OCI-LY1 (cell line): ENCODE measurements around the gene COL21A1.

Experiments used
- H2AFZ ChIP-seq: fragments of 200-600 bp; sonication (generic), shearing (Covaris generic); 2 replicates; pipeline ENCODE4 v1.6.0; 2014; ENCODE audit warnings: antibody characterized with exemption, mild to moderate bottlenecking, low read length
- H3F3A ChIP-seq: fragments of 200-600 bp; sonication (generic), shearing (Covaris generic); 2 replicates; pipeline ENCODE4 v1.6.0; 2014; ENCODE audit warnings: mild to moderate bottlenecking, antibody characterized with exemption, low read length, moderate library complexity; ENCODE audit not compliant: insufficient read depth
- H3K27ac ChIP-seq: fragments of 200-600 bp; sonication (generic); 2 replicates; pipeline ENCODE4 v1.5.1; 2014; ENCODE audit warnings: low read length, mixed run types, mild to moderate bottlenecking, low read depth; ENCODE audit not compliant: poor library complexity, severe bottlenecking
- H3K27me3 ChIP-seq: fragments of 200-600 bp; sonication (generic); 2 replicates; pipeline ENCODE4 v1.6.0; 2014; ENCODE audit warnings: antibody characterized with exemption, mild to moderate bottlenecking, low read length, moderate library complexity; ENCODE audit not compliant: insufficient read depth
- H3K36me3 ChIP-seq: fragments of 200-600 bp; sonication (generic); 2 replicates; pipeline ENCODE4 v1.6.1; 2014; ENCODE audit warnings: mild to moderate bottlenecking, antibody characterized with exemption, low read length, moderate library complexity, mixed read lengths; ENCODE audit not compliant: insufficient read depth
- H3K4me1 ChIP-seq: fragments of 200-600 bp; sonication (generic); 2 replicates; pipeline ENCODE4 v1.5.1; 2014; ENCODE audit warnings: mild to moderate bottlenecking, low read length, moderate library complexity; ENCODE audit not compliant: insufficient read depth, severe bottlenecking
- H3K4me2 ChIP-seq: fragments of 200-600 bp; sonication (generic), shearing (Covaris generic); 2 replicates; pipeline ENCODE4 v1.6.1; 2014; ENCODE audit warnings: low read length
- H3K4me3 ChIP-seq: fragments of 200-600 bp; sonication (generic); 2 replicates; pipeline ENCODE4 v1.5.1; 2014; ENCODE audit warnings: low read length, low read depth, mild to moderate bottlenecking, mixed read lengths; ENCODE audit not compliant: poor library complexity, severe bottlenecking
- H3K79me2 ChIP-seq: fragments of 200-600 bp; shearing (Covaris generic); 2 replicates; pipeline ENCODE4 v1.6.1; 2016; ENCODE audit warnings: mixed run types, low read length, mixed read lengths; ENCODE audit not compliant: insufficient read depth
- H3K9ac ChIP-seq: fragments of 200-600 bp; sonication (generic), shearing (Covaris generic); 2 replicates; pipeline ENCODE4 v1.6.1; 2014; ENCODE audit warnings: mild to moderate bottlenecking, low read length, mixed read lengths
- H3K9me2 ChIP-seq: fragments of 200-600 bp; sonication (generic), shearing (Covaris generic); 2 replicates; pipeline ENCODE4 v1.6.1; 2014; ENCODE audit warnings: low read depth, mild to moderate bottlenecking, low read length, mixed read lengths
- H3K9me3 ChIP-seq: fragments of 200-600 bp; shearing (Covaris generic); 2 replicates; pipeline ENCODE4 v1.6.1; 2014; ENCODE audit warnings: low read length, mixed read lengths
- H4K20me1 ChIP-seq: fragments of 200-600 bp; sonication (generic), shearing (Covaris generic); 2 replicates; pipeline ENCODE4 v1.6.0; 2016; ENCODE audit warnings: mild to moderate bottlenecking, low read length; ENCODE audit not compliant: insufficient read depth
- EZH2 ChIP-seq: fragments of 200-600 bp; sonication (generic), shearing (Covaris generic); IDR thresholded peaks from 2 replicates; pipeline ENCODE4 v1.8.0; 2017; ENCODE audit warnings: borderline replicate concordance, mixed run types, mild to moderate bottlenecking, antibody characterized with exemption, low read length, moderate library complexity, mixed read lengths
- TF ChIP-seq, protein P1 (sequence below): fragments of 200-600 bp; sonication (generic), shearing (Covaris generic); IDR thresholded peaks from 2 replicates; pipeline ENCODE4 v1.5.1; 2017; ENCODE audit warnings: mild to moderate bottlenecking, antibody characterized with exemption, low read length, moderate library complexity, mixed read lengths

The COL21A1 gene

DNA sequence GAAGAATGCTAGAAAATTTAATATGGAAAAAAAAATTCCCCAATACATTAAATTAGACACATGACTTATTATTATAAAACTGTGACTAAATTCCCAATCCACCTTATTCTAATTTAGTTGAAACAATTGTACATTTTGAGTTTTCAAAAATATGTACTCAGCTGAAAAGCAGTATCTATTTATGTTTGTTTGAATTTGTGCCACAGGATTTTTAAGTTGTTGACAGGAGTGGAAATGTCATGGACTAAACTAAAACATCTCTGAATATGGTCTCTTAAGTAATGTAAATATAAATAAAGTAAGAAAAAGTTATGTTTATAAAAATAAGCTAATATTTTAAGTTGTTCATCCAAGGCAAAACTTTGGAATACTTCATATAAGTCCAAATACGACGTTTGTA lies 86.9 kb downstream of the COL21A1 start:
- Histone ChIP-seq H3F3A (no peaks in the 10 kb centered on the region), H3K9ac (no peak overlapping the region), H3K9me2 (no peaks in the 10 kb centered on the region), H3K36me3 (no peaks in the 10 kb centered on the region), H3K27me3 (no peaks in the 10 kb centered on the region), H3K9me3 (no peaks in the 10 kb centered on the region), H3K4me3 (no peak overlapping the region), H3K27ac (no peak overlapping the region), H4K20me1 (no peaks in the 10 kb centered on the region), H3K4me1 (no peaks in the 10 kb centered on the region), H3K79me2 (no peaks in the 10 kb centered on the region), H3K4me2 (no peak overlapping the region), H2AFZ (no peak overlapping the region)
- TF ChIP-seq, protein P1, sequence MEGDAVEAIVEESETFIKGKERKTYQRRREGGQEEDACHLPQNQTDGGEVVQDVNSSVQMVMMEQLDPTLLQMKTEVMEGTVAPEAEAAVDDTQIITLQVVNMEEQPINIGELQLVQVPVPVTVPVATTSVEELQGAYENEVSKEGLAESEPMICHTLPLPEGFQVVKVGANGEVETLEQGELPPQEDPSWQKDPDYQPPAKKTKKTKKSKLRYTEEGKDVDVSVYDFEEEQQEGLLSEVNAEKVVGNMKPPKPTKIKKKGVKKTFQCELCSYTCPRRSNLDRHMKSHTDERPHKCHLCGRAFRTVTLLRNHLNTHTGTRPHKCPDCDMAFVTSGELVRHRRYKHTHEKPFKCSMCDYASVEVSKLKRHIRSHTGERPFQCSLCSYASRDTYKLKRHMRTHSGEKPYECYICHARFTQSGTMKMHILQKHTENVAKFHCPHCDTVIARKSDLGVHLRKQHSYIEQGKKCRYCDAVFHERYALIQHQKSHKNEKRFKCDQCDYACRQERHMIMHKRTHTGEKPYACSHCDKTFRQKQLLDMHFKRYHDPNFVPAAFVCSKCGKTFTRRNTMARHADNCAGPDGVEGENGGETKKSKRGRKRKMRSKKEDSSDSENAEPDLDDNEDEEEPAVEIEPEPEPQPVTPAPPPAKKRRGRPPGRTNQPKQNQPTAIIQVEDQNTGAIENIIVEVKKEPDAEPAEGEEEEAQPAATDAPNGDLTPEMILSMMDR = no peak
- TF ChIP-seq EZH2 = no peak

DNA sequence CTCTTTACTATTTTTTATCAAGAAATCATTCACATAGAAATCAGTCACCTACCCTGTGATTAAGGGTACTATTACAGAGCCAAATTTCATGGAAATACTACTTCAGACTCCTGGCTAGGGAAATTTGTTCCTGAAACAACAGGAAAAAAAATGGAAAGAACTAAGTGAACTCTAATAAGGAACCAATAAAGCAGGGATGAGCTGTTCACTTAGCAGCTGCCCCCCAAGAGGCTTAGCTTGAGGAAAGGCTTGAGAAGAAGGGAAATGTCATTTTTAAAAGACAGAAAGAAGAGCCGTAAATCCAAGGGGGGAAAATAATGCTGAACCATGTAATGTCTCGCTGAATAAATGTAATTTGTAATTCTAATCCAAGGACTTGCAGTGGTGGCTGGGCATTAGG lies 88.8 kb downstream of the COL21A1 start:
- no peaks in the 10 kb centered on the region for H3F3A ChIP-seq
- no peak overlapping the region for H3K4me2 ChIP-seq
- H3K4me1 ChIP-seq = no peaks in the 10 kb centered on the region
- H3K36me3 ChIP-seq = no peaks in the 10 kb centered on the region
- no peak overlapping the region for H3K9ac ChIP-seq
- H3K9me2 ChIP-seq = no peaks in the 10 kb centered on the region
- TF ChIP-seq, protein P1 = no peak
- no peak for TF ChIP-seq EZH2
- no peaks in the 10 kb centered on the region for H3K79me2 ChIP-seq
- H3K27me3 ChIP-seq = no peaks in the 10 kb centered on the region
- H2AFZ ChIP-seq = no peak overlapping the region
- H3K4me3 ChIP-seq = no peak overlapping the region
- no peaks in the 10 kb centered on the region for H3K9me3 ChIP-seq
- no peaks in the 10 kb centered on the region for H4K20me1 ChIP-seq
- H3K27ac ChIP-seq = no peak overlapping the region

DNA sequence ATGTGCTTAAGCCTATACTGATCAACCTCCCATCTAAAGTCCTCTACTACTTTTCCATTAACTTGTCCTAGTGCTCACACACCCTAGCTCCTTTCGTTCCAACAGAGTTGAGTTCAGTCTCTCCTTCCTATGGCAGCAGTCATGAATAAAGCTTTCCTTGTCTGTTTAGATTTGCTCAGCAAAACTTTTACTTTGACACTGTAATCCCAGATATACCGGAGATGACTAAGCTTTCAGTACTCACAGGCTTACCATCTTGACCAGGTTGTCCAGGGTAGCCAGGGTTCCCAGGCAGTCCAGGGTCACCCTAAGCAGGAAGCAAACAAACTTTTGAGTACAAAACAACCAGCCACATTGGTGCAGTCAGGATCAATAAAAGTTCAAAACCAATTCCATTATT lies 90.7 kb downstream of the COL21A1 start:
- Histone ChIP-seq H3K4me2 (no peak overlapping the region), H3K9me2 (no peaks in the 10 kb centered on the region)
- no peak for TF ChIP-seq EZH2

DNA sequence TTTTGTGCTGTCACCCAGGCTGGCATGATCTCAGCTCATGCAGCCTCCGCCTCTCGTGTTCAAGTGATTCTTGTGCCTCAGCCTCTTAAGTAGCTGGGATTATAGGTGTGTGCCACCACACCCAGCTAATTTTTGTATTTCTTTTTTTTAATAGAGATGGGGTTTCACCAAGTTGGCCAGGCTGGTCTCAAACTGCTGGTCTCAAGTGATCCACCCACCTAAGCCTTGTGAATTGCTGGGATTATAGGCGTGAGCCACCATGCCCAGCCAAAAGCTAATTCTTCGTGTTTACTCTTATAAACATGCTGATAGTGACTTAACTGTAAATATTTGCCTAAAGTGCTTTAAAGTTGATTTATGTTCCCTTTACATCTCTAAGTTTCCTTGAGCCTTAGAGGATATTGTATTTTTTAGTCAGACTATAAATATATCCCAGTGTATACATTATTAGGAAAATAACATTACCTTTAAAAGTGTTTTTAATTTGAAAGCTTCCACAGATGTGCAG lies 91.7 kb downstream of the COL21A1 start:
- no peaks in the 10 kb centered on the region for H3K9me2 ChIP-seq
- H3K27ac ChIP-seq = no peak overlapping the region
- no peaks in the 10 kb centered on the region for H3K36me3 ChIP-seq
- H3K4me3 ChIP-seq = no peak overlapping the region
- H2AFZ ChIP-seq = no peak overlapping the region
- no peaks in the 10 kb centered on the region for H3K27me3 ChIP-seq
- H3K9me3 ChIP-seq = no peaks in the 10 kb centered on the region
- H4K20me1 ChIP-seq = no peaks in the 10 kb centered on the region
- H3K4me1 ChIP-seq = no peaks in the 10 kb centered on the region
- H3K4me2 ChIP-seq = no peak overlapping the region
- no peak overlapping the region for H3K9ac ChIP-seq
- no peaks in the 10 kb centered on the region for H3K79me2 ChIP-seq
- no peaks in the 10 kb centered on the region for H3F3A ChIP-seq
- no peak for TF ChIP-seq EZH2
- TF ChIP-seq, protein P1 = no peak

More for the DNA sequence above, 90.7 kb downstream of the COL21A1 start:
- Histone ChIP-seq H3K79me2 (no peaks in the 10 kb centered on the region), H3K9me3 (no peaks in the 10 kb centered on the region), H3K27ac (no peak overlapping the region), H3K9ac (no peak overlapping the region), H3K4me3 (no peak overlapping the region), H3K27me3 (no peaks in the 10 kb centered on the region), H3F3A (no peaks in the 10 kb centered on the region), H3K36me3 (no peaks in the 10 kb centered on the region), H4K20me1 (no peaks in the 10 kb centered on the region), H3K4me1 (no peaks in the 10 kb centered on the region), H2AFZ (no peak overlapping the region)
